Stimulated activated CD4-positive, alpha-beta T cell treated with anti-CD3 and anti-CD28 coated beads, Interleukin-4, amount 100 ng/mL, for 1 hour (primary cell): ENCODE measurements around the gene OSBPL1A.

Experiments
- DNase-seq: peaks from one replicate; pipeline ENCODE4 v3.0.0-alpha.2; 2020

Gene OSBPL1A

GRCh38 chr18:24265502-24266064, 132.0 kb downstream of the OSBPL1A start:
- no peak for DNase-seq

DNA sequence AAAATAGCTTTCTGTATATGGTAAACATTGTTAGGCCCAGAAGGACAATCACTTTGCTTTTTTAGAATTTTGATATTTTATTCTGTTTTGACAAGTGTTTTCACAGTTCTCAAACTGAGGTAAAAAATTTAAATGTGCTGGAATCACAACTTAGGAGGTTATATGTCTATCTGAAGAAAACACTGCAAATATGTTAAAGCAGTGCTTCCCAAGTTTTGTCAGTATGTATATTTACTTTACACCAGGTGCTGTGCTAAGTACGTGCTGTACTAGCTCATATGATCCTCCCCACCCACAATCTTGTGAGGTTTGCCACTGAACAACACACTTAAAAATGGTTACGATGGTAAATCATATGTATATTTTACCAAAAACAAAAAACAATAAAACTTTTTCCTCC, 134.6 kb downstream of the OSBPL1A start:
- DNase-seq: no peak

DNA sequence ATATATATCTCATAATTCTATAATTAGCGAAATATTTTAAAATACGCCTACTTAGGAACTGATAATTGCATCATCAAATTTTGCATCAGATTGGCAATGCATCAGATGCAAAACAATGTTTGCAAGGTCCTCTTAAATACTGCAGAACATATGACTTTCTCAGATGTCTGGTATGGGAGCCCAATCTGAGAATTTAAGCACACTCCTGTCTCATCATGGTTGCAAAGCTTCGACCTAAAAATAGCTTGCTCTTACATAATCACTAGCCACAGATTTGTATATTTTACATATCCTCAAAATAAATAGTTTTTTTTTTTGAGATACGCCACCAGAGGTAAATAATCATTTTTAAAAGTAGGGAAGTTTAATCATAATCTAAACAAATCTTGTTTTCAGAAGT, 135.5 kb downstream of the OSBPL1A start:
- no peak for DNase-seq

GRCh38 chr18:24259869-24260641, 137.6 kb downstream of the OSBPL1A start:
- DNase-seq: no peak

GRCh38 chr18:24254071-24254470, 143.6 kb downstream of the OSBPL1A start:
- no peak for DNase-seq

GRCh38 chr18:24249716-24250115, 147.9 kb downstream of the OSBPL1A start:
- no peak for DNase-seq

- DNase-seq: no peak
Observed at GRCh38 chr18:24248359-24248758, 149.3 kb downstream of the OSBPL1A start.

- DNase-seq: no peak
Observed at GRCh38 chr18:24246143-24246542, 151.5 kb downstream of the OSBPL1A start.

- no peak for DNase-seq
Observed at GRCh38 chr18:24244698-24245097, 152.9 kb downstream of the OSBPL1A start.

DNA sequence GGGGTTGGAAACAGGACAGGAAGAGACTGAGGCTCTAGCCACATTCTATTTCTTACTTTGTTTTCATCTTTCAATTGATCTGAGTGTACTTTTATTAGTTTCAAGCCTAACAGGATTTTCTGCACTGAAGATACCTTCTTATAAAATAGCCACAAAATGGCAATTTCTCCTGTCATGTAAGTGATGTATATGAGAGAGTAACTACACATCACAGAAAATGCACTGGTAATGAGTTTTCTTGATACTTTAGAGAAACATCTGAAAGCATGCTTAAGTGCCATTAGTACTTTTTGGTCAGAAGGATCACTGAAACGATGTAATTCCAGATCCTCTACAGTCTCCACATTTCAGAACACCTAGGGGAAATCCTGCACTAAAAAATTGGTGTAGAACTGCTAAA, 153.9 kb downstream of the OSBPL1A start:
- no peak for DNase-seq

GRCh38 chr18:24239341-24239740, 158.3 kb downstream of the OSBPL1A start:
- no peak for DNase-seq

- no peak for DNase-seq
Observed at GRCh38 chr18:24238387-24238786, 159.2 kb downstream of the OSBPL1A start.

GRCh38 chr18:24234850-24235418, 162.7 kb downstream of the OSBPL1A start:
- DNase-seq: no peak

DNA sequence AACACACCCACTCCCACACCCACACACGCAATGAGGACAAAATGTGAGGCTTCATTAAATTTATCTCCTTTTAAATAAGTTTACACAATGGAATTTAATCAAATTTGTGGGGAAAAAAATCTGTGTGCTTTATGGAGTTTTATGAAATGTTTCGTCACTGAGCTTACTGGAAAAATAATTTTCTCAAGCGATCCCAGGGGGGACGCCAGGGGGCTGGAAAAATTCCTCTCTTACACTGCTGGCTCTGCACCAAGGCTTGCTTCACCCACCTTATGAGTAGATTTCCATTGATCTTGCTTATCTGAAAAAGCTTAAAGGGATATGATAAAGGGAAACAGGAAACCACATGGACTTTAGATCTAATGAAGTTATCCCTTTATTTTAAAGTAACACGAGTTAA, 163.3 kb downstream of the OSBPL1A start:
- DNase-seq: no peak

GRCh38 chr18:24232800-24233199, 164.8 kb downstream of the OSBPL1A start:
- no peak for DNase-seq

GRCh38 chr18:24231773-24232735, 165.6 kb downstream of the OSBPL1A start:
- no peak for DNase-seq

GRCh38 chr18:24230766-24231165, 166.9 kb downstream of the OSBPL1A start:
- no peak for DNase-seq

DNA sequence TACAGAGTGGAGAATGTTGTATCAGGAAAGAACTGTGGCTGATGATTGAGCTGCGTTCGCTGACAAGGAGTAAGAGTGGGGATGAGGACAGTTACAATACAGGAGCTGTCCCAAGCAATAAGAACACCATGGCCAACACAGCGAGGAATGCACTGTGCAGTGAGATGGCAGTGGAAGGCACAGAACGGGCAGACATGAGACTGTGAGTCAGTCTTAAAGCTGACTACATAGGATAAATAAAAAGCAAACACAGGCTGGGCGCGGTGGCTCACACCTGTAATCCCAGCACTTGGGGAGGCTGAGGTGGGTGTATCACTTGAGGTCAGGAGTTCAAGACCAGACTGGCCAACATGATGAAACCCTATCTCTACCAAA, 169.0 kb downstream of the OSBPL1A start:
- no peak for DNase-seq

- DNase-seq: no peak
Observed at GRCh38 chr18:24227977-24228666, 169.5 kb downstream of the OSBPL1A start.

GRCh38 chr18:24220318-24220688, 177.3 kb downstream of the OSBPL1A start:
- DNase-seq: no peak

DNA sequence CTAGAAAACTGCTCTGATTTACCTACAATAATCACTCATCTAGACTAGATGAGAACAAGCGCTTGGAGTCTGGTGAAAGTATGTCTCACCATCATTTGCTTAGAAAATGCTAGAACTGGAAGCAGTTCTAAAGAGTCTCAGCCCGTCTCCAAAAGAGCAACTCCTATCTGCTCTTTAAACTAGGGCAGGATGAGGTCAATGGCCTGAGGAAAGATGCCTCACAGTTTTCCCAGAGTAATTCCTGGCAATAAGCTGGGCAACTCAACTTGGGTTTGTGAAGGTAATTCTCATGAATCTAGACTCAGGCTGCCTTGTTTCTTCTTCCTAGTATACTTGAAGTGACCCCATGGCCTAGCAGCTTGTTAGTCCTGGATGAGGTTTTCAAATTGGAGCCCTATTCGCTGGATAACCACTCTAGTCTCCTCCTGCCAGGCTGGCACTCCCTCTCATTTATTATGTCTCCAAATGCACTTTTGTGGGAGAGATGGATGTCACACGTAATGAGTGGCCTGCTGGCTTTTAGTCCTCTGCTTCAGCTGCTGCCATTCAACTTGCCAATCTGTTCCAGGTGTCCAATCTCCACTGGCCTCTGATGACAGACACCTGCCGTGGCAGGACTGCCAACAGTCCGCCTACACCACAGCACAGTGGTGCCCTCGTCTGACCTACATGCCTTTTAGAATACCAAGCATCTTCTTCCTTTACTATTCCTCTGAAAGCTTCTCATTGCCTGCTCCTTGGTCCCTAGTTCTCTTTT, 177.9 kb downstream of the OSBPL1A start:
- DNase-seq: no peak

DNA sequence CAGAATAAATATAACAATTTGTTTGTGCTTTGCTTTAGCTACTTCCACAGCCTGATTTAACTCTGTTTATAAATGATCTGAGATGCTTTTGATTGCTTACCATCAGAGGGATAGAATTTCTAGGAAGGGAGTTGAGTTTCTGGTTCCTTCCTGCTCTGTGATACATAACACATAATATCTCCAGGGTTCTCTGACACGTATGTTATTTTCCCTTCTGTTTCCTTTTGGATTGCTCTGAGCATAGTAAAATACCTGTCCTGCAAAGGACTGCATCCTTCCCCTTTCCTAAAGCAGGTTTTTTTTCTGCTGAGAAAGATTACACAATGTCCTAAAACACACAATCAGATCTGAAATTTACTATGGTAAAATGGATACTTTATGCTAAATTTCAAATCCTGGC, 182.7 kb downstream of the OSBPL1A start:
- no peak for DNase-seq
